Measurements from ENCODE around the gene P4HA2. TPM values are rescaled to one million over a fixed set of nuclear protein-coding genes. Genes with fewer than 3 reads are reported as not detected.
A peak's percentile ranks its signal among the peaks of the same experiment; 100 is the strongest.

Gene P4HA2
- total and polyA plus RNA-seq, 7 donors: 4.2 to 35.2 (median 24.8) TPM

DNA sequence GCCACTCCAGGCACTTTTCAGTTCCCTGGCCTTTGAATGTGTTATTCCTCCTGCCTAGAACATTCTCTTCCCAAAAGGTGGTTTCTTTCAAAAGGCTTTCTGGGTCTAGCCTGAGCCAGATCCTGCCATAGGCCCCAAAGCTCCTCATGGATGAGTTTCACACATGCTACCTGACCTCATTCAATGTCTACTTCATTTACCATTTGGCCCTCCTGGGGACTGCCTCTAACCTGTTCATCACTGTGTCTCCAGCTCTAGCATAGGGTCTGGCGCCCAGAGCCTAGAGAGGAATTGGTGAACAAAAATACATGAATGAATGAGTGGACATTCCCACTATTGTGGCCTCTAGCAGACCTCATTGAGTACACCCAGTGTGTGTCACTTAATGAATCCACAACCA lies 5.4 kb upstream of the P4HA2 start:
- Histone ChIP-seq H3K4me1 (peaks cover 0 to 3% (median 3%) of the 10 kb centered on the region in 4 donors), H3K9me3 (no peaks in the 10 kb centered on the region), H3K27ac (no peak overlapping the region), H3K4me3 (no peak overlapping the region), H3K36me3 (no peaks in the 10 kb centered on the region), H3K27me3 (no peaks in the 10 kb centered on the region)
- TF ChIP-seq POLR2A (IDR thresholded peaks at IDR 0.05) (no peak), POLR2AphosphoS5 (IDR thresholded peaks at IDR 0.05) (no peak), CTCF (IDR thresholded peaks at IDR 0.05) (no peak), EP300 (IDR thresholded peaks at IDR 0.05) (no peak)
- intact Hi-C loops (cut with DNase I): no loop called here
- WGBS, 2 donors: 96 to 97% methylated on average over 1 of the region's 1 CpG
- peak; percentile 21 for DNase-seq

DNA sequence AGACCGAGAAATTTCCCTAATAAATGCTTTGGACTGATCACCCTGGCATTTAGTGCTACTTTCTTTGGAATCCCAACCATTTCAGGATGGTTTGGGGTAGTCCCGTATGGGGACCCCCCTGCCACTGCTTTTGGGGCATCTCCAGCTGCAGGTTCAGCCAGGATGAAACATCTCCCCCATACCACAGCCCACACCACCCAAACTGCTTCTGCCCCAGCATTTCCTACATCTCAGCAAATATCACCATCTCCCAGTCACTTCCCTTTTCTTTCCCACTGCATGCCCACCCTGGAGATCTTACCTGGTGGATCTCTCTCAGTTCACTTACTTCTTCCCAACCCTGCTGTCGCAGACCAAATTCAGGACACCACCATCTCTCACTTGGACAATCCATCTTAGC lies 4.8 kb upstream of the P4HA2 start:
- TF ChIP-seq EP300 (IDR thresholded peaks at IDR 0.05): no peak
- H3K4me3 ChIP-seq: no peak overlapping the region
- no peaks in the 10 kb centered on the region for H3K27me3 ChIP-seq
- DNase-seq: no peak
- 77 to 83% methylated on average over 3 of the region's 3 CpGs for WGBS, 2 donors
- peaks cover 0 to 7% (median 5%) of the 10 kb centered on the region in 4 donors for H3K4me1 ChIP-seq
- H3K9me3 ChIP-seq: no peaks in the 10 kb centered on the region
- intact Hi-C loops (cut with DNase I): no loop called here
- H3K27ac ChIP-seq: no peak overlapping the region
- H3K36me3 ChIP-seq: no peaks in the 10 kb centered on the region

GRCh38 chr5:132230871-132231270 lies 3.2 kb upstream of the P4HA2 start:
- H3K27ac ChIP-seq: no peak overlapping the region
- H3K9me3 ChIP-seq: no peaks in the 10 kb centered on the region
- no peaks in the 10 kb centered on the region for H3K27me3 ChIP-seq
- no peaks in the 10 kb centered on the region for H3K36me3 ChIP-seq
- WGBS, 2 donors: 94 to 96% methylated on average over 9 of the region's 9 CpGs
- peak; percentile 17 for DNase-seq
- H3K4me3 ChIP-seq: no peak overlapping the region
- intact Hi-C loops (cut with DNase I): no loop called here
- no peak for TF ChIP-seq EP300 (IDR thresholded peaks at IDR 0.05)
- no peak for TF ChIP-seq CTCF (IDR thresholded peaks at IDR 0.05)
- no peak for TF ChIP-seq POLR2AphosphoS5 (IDR thresholded peaks at IDR 0.05)
- no peak for TF ChIP-seq POLR2A (IDR thresholded peaks at IDR 0.05)
- H3K4me1 ChIP-seq: peaks cover 0 to 20% (median 17%) of the 10 kb centered on the region in 4 donors

DNA sequence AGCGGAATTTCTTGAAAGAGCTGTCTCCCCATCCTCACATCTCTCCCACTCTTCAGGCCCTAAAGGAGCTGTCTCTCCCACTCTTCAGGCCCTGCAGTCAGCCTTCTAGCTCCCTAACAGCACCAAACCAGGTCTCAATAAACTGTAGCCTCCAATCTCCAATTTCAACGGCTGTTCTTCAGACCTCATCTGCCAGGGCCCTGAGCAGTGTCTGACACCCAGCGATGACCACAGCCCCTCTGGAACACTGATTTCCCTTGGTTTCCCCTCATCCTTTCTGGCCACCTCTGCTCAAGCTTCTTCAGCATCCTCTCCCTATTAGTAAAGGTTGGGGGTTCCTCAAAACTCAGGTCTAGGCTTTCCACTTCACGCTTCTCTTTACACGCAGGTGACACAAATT lies 1.6 kb upstream of the P4HA2 start:
- Histone ChIP-seq H3K9me3 (no peaks in the 10 kb centered on the region), H3K4me3 (no peak overlapping the region), H3K4me1 (peaks cover 0 to 36% (median 34%) of the 10 kb centered on the region in 4 donors), H3K36me3 (no peaks in the 10 kb centered on the region), H3K27me3 (no peaks in the 10 kb centered on the region), H3K27ac (no peak overlapping the region)
- peak; percentile 38 for DNase-seq
- intact Hi-C loops (cut with DNase I): loop anchor here (5.0 kb wide), 2 partner anchors 63 to 263 kb away; partner anchors contain the start of genes IRF1 and SLC22A4
- WGBS, 2 donors: 95 to 96% methylated on average over 5 of the region's 5 CpGs
- no peak for TF ChIP-seq POLR2AphosphoS5 (IDR thresholded peaks at IDR 0.05)
- TF ChIP-seq EP300 (IDR thresholded peaks at IDR 0.05): no peak
- no peak for TF ChIP-seq POLR2A (IDR thresholded peaks at IDR 0.05)
- TF ChIP-seq CTCF (IDR thresholded peaks at IDR 0.05): no peak

DNA sequence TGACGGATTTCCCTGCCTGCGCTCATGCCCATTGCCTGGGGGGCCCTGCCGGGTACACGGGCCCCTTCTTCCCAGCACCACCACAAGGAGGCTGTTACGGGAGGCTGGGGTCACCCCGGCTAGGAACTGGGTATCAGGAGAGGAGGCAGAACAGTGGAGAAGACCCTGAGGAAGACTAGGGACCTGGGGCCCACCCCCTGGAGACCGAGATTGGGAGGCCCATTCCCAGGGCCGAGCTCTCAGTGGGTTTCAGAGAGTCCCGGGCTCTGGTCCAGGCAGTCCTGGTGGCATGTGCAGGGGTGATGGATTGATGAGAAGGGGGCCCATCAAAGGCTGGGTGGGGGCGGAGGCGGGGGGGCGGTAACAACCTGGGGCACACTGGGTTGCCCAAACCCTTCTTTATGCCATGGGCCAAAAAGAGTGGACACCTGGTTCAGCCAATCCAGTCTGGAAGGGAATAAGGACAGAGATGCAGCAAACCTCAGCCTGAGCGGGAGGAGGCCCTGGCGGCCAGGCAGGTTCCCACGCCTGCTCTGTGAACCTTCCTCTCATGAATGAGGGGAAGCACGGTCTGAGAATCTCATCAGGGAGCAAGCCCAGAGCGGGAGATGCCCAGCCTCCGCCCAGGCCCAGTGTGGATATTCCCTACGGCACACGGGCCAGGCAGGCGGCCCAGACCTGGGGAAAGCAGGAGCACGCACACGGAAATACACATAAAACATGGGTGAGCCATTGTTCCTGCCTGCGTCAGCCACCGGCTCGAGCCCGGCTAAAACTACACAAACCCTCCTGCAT lies 785 bp upstream of the P4HA2 start:
- intact Hi-C loops (cut with DNase I): loop anchor here (5.0 kb wide), 2 partner anchors 64 to 264 kb away; partner anchors contain the start of genes IRF1 and SLC22A4
- DNase-seq: peak; percentile 64
- Histone ChIP-seq H3K27ac (peak overlapping the region; percentile 87 to 92 (median 91)), H3K36me3 (no peaks in the 10 kb centered on the region), H3K4me3 (peak overlapping the region; percentile 46 to 78 (median 74)), H3K27me3 (no peaks in the 10 kb centered on the region), H3K4me1 (peaks cover 0 to 44% (median 42%) of the 10 kb centered on the region in 4 donors), H3K9me3 (no peaks in the 10 kb centered on the region)
- TF ChIP-seq POLR2A (IDR thresholded peaks at IDR 0.05) (no peak), POLR2AphosphoS5 (IDR thresholded peaks at IDR 0.05) (no peak), CTCF (IDR thresholded peaks at IDR 0.05) (no peak), EP300 (IDR thresholded peaks at IDR 0.05) (no peak)
- 64 to 79% methylated on average over 27 of the region's 27 CpGs for WGBS, 2 donors
